Measurements from ENCODE around the gene SLC16A12.

The SLC16A12 gene

GRCh38 chr10:89491932-89492331 lies 43.5 kb downstream of the SLC16A12 start:
- no peak for TF ChIP-seq CTCF (conservative IDR thresholded peaks at IDR 0.05; ENCODE audit: control insufficient read depth, insufficient read depth, low read depth, low read length)
- no peak overlapping the region for H3K4me3 ChIP-seq (ENCODE audit: control insufficient read depth, low read depth, low read length)
- no peak for DNase-seq (ENCODE audit: low read depth)

DNA sequence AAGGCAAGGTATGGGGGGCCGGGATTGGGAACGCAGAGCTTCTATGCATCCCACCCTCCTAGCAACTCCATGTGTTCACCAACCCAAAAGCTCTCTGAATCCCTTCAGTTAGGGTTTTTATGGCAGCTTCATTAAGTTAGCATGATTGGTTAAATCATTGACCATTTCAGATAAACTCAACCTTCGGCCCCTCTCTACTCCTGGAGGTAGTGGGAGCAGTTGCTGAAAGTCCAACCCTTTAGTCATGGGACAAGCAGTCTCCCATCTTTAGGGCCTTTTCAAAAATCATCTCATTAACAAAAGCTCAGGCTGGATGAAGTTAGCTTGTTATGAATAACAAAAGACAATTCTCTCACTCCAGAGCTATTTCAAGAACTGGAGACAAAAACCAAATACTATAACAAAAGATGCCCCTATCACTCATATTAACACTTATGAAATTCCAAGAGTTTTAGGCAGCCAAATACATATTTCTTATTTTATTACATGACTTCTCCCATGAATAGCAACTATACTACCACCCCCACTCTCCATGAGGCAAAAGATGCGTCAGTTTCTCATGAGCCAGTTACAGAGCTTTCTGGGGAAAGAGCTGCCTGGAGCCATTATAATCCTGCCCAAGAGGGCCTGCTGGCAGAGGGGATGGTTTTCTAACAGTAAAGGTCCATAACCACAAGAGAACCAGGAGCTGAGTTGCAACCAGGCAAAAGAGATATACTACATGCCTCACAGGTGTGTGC lies 44.6 kb downstream of the SLC16A12 start:
- no peak for TF ChIP-seq CTCF (conservative IDR thresholded peaks at IDR 0.05; ENCODE audit: control insufficient read depth, insufficient read depth, low read depth, low read length)
- DNase-seq (ENCODE audit: low read depth), result no peak
- H3K4me3 ChIP-seq (ENCODE audit: control insufficient read depth, low read depth, low read length), result no peak overlapping the region

GRCh38 chr10:89482256-89482655 lies 53.1 kb downstream of the SLC16A12 start:
- no peak for TF ChIP-seq CTCF (conservative IDR thresholded peaks at IDR 0.05; ENCODE audit: control insufficient read depth, insufficient read depth, low read depth, low read length)
- H3K4me3 ChIP-seq (ENCODE audit: control insufficient read depth, low read depth, low read length), result no peak overlapping the region
- DNase-seq (ENCODE audit: low read depth), result no peak

- peak; percentile 97 for DNase-seq (ENCODE audit: low read depth)
- no peak overlapping the region for H3K4me3 ChIP-seq (ENCODE audit: control insufficient read depth, low read depth, low read length)
- TF ChIP-seq CTCF (conservative IDR thresholded peaks at IDR 0.05; ENCODE audit: control insufficient read depth, insufficient read depth, low read depth, low read length), result no peak
These were observed 53.7 kb downstream of the SLC16A12 start for GRCh38 chr10:89481662-89482061.

GRCh38 chr10:89479771-89480446 lies 55.5 kb downstream of the SLC16A12 start:
- no peak for TF ChIP-seq CTCF (conservative IDR thresholded peaks at IDR 0.05; ENCODE audit: control insufficient read depth, insufficient read depth, low read depth, low read length)
- peak; percentile 67 for DNase-seq (ENCODE audit: low read depth)
- H3K4me3 ChIP-seq (ENCODE audit: control insufficient read depth, low read depth, low read length), result no peak overlapping the region

- TF ChIP-seq CTCF (conservative IDR thresholded peaks at IDR 0.05; ENCODE audit: control insufficient read depth, insufficient read depth, low read depth, low read length), result no peak
- H3K4me3 ChIP-seq (ENCODE audit: control insufficient read depth, low read depth, low read length), result no peak overlapping the region
- DNase-seq (ENCODE audit: low read depth), result peak; percentile 81
These were observed 56.4 kb downstream of the SLC16A12 start for GRCh38 chr10:89478739-89479654.

All from fibroblast of mammary gland (primary cell).